ENCODE results near the gene SIX2. TPM values are rescaled to one million over a fixed set of nuclear protein-coding genes. Genes with fewer than 3 reads are reported as not detected.
A peak's percentile ranks its signal among the peaks of the same experiment; 100 is the strongest.

Gene SIX2
- total RNA-seq, 3 donors from 2014 or later (not counting 1 experiment from before 2014, with no cell fraction given), result not detected

DNA sequence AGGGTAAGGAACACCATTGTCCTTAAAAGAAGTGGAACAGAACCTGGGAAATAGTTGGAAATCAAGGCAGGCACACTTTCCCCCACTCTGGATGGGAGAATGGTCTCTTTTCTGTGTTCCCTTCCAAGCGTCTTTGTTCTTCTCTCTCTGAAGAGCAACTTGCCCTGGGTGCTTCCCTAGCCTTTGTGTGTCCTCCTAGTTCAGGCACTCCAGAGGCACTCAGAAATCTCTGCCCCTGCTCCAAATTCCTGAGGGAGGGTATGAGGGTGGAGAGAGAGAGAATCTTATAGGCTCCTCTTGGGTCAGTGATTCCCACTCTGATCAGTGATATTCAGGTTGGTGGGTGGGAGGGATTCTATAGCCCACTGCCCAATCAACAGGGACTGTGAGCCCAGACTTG, 8.8 kb upstream of the SIX2 start:
- intact Hi-C loops (cut with micrococcal nuclease), result no loop called here
- Histone ChIP-seq H3K27me3 (ENCODE audit: control insufficient read depth, insufficient read depth, low read length) (peaks cover 8% of the 10 kb centered on the region), H3K36me3 (ENCODE audit: control insufficient read depth, insufficient read depth, low read length) (no peaks in the 10 kb centered on the region), H3K9me3 (ENCODE audit: control insufficient read depth, insufficient read depth, low read length) (no peaks in the 10 kb centered on the region), H3K27ac (ENCODE audit: low read length) (no peak overlapping the region), H3K4me1 (ENCODE audit: control insufficient read depth, insufficient read depth, low read length) (no peaks in the 10 kb centered on the region), H3K4me3 (ENCODE audit: low read length) (no peak overlapping the region)
- peaks cover 0 to 6% of the 10 kb centered on the region in 2 donors for H3K4me1 Mint-ChIP-seq
- WGBS (ENCODE audit: insufficient coverage), result 93% methylated on average over 1 of the region's 1 CpG
- DNase-seq, result no peak
- no peak for TF ChIP-seq CTCF (IDR thresholded peaks at IDR 0.05)
- H3K9me3 Mint-ChIP-seq, result no peaks in the 10 kb centered on the region
- H3K36me3 Mint-ChIP-seq, result no peaks in the 10 kb centered on the region
- no peak overlapping the region for H3K4me3 Mint-ChIP-seq
- ATAC-seq, result no peak
- peaks cover 45% of the 10 kb centered on the region in 2 donors for H3K27me3 Mint-ChIP-seq (ENCODE audit: low read depth in 2 of 2)
- no peak overlapping the region for H3K27ac Mint-ChIP-seq

- no peaks in the 10 kb centered on the region for H3K9me3 Mint-ChIP-seq
- H3K36me3 Mint-ChIP-seq, result no peaks in the 10 kb centered on the region
- no peak for DNase-seq
- H3K4me3 ChIP-seq (ENCODE audit: low read length), result no peak overlapping the region
- peaks cover 0 to 15% of the 10 kb centered on the region in 2 donors for H3K4me1 Mint-ChIP-seq
- ATAC-seq, result no peak
- H3K36me3 ChIP-seq (ENCODE audit: control insufficient read depth, insufficient read depth, low read length), result no peaks in the 10 kb centered on the region
- H3K4me1 ChIP-seq (ENCODE audit: control insufficient read depth, insufficient read depth, low read length), result peaks cover 4% of the 10 kb centered on the region
- peak overlapping the region; percentile 21 for H3K4me3 Mint-ChIP-seq
- intact Hi-C loops (cut with micrococcal nuclease), result no loop called here
- TF ChIP-seq CTCF (IDR thresholded peaks at IDR 0.05), result no peak
- no peak overlapping the region for H3K27ac ChIP-seq (ENCODE audit: low read length)
- no peak overlapping the region for H3K27ac Mint-ChIP-seq
- WGBS (ENCODE audit: insufficient coverage), result 71% methylated on average over 7 of the region's 7 CpGs
- H3K27me3 Mint-ChIP-seq (ENCODE audit: low read depth in 2 of 2), result peaks cover 65 to 69% of the 10 kb centered on the region in 2 donors
- peaks cover 30% of the 10 kb centered on the region for H3K27me3 ChIP-seq (ENCODE audit: control insufficient read depth, insufficient read depth, low read length)
- H3K9me3 ChIP-seq (ENCODE audit: control insufficient read depth, insufficient read depth, low read length), result no peaks in the 10 kb centered on the region
Measured at GRCh38 chr2:45014831-45015230, 5.6 kb upstream of the SIX2 start.

- Histone ChIP-seq H3K4me3 (ENCODE audit: low read length) (no peak overlapping the region), H3K9me3 (ENCODE audit: control insufficient read depth, insufficient read depth, low read length) (no peaks in the 10 kb centered on the region), H3K27me3 (ENCODE audit: control insufficient read depth, insufficient read depth, low read length) (peaks cover 35% of the 10 kb centered on the region), H3K36me3 (ENCODE audit: control insufficient read depth, insufficient read depth, low read length) (no peaks in the 10 kb centered on the region), H3K4me1 (ENCODE audit: control insufficient read depth, insufficient read depth, low read length) (peaks cover 10% of the 10 kb centered on the region), H3K27ac (ENCODE audit: low read length) (no peak overlapping the region)
- Mint-ChIP-seq H3K9me3 (no peaks in the 10 kb centered on the region), H3K27me3 (ENCODE audit: low read depth in 2 of 2) (peaks cover 63 to 69% of the 10 kb centered on the region in 2 donors), H3K4me3 (peak overlapping the region; percentile 6), H3K36me3 (no peaks in the 10 kb centered on the region), H3K27ac (no peak overlapping the region), H3K4me1 (peaks cover 0 to 21% of the 10 kb centered on the region in 2 donors)
- DNase-seq, result peak in 1 of 2 donors; percentile 6
- ATAC-seq, result peak in 1 of 3 donors; percentile 49
- TF ChIP-seq CTCF (IDR thresholded peaks at IDR 0.05), result no peak
- 7% methylated on average over 56 of the region's 57 CpGs for WGBS (ENCODE audit: insufficient coverage)
- intact Hi-C loops (cut with micrococcal nuclease), result no loop called here
Measured at GRCh38 chr2:45014016-45014702, 4.9 kb upstream of the SIX2 start.
